ENCODE results near the gene TAF1B.

TAF1B gene

GRCh38 chr2:9843229-9844035, at the start of gene TAF1B:
Gene TAF1B (plus strand): TSS chr2:9843474. CDS start chr2:9843542, 68 bp downstream.
- Histone ChIP-seq H2AFZ (ENCODE audit: low read depth, low read length, severe bottlenecking) (peak within 1 kb of the TSS; percentile 85), H4K20me1 (ENCODE audit: low read depth, low read length) (peaks cover 5% of the 10 kb centered on the region; the same call in 1 of the 2 replicates), H3K36me3 (ENCODE audit: low read length) (peaks cover 17% of the 10 kb centered on the region; the same call in 1 of the 2 replicates), H3K9me3 (ENCODE audit: insufficient read depth, low read length) (no peaks in the 10 kb centered on the region), H3K4me3 (ENCODE audit: insufficient read depth, low read length, poor library complexity, severe bottlenecking) (peak within 1 kb of the TSS; percentile 89), H3K79me2 (ENCODE audit: insufficient read depth, low read length) (peaks cover 46% of the 10 kb centered on the region), H3K4me2 (ENCODE audit: low read depth, low read length, poor library complexity, severe bottlenecking) (peak within 1 kb of the TSS; percentile 88), H3K27ac (ENCODE audit: low read depth, low read length) (peak within 1 kb of the TSS; percentile 83), H3K9ac (ENCODE audit: low read length) (peak within 1 kb of the TSS; percentile 74), H3K9me2 (replicated peaks; ENCODE audit: insufficient read depth, low read length) (no peaks in the 10 kb centered on the region), H3K27me3 (ENCODE audit: low read length) (no peaks in the 10 kb centered on the region), H3F3A (ENCODE audit: insufficient read depth) (peaks cover 16% of the 10 kb centered on the region)
- TF ChIP-seq EZH2phosphoT487 (conservative IDR thresholded peaks at IDR 0.05; ENCODE audit: low read length) = no peak

- H3K27ac ChIP-seq (ENCODE audit: low read depth, low read length) = no peak overlapping the region
- H3K79me2 ChIP-seq (ENCODE audit: insufficient read depth, low read length) = no peaks in the 10 kb centered on the region
- no peak overlapping the region for H3K9ac ChIP-seq (ENCODE audit: low read length)
- H2AFZ ChIP-seq (ENCODE audit: low read depth, low read length, severe bottlenecking) = no peak overlapping the region
- no peaks in the 10 kb centered on the region for H3K9me2 ChIP-seq (replicated peaks; ENCODE audit: insufficient read depth, low read length)
- H3K9me3 ChIP-seq (ENCODE audit: insufficient read depth, low read length) = no peaks in the 10 kb centered on the region
- no peaks in the 10 kb centered on the region for H4K20me1 ChIP-seq (ENCODE audit: low read depth, low read length)
- no peaks in the 10 kb centered on the region for H3K27me3 ChIP-seq (ENCODE audit: low read length)
- H3K4me3 ChIP-seq (ENCODE audit: insufficient read depth, low read length, poor library complexity, severe bottlenecking) = no peak overlapping the region
- no peak for TF ChIP-seq EZH2phosphoT487 (conservative IDR thresholded peaks at IDR 0.05; ENCODE audit: low read length)
- TF ChIP-seq CTCF (IDR thresholded peaks at IDR 0.05; ENCODE audit: insufficient read depth, low read length, poor library complexity, severe bottlenecking) = no peak
- H3K36me3 ChIP-seq (ENCODE audit: low read length) = no peaks in the 10 kb centered on the region
- H3K4me2 ChIP-seq (ENCODE audit: low read depth, low read length, poor library complexity, severe bottlenecking) = no peak overlapping the region
- no peaks in the 10 kb centered on the region for H3F3A ChIP-seq (ENCODE audit: insufficient read depth)
Observed at GRCh38 chr2:9793918-9794717, 49.2 kb upstream of the TAF1B start.

DNA sequence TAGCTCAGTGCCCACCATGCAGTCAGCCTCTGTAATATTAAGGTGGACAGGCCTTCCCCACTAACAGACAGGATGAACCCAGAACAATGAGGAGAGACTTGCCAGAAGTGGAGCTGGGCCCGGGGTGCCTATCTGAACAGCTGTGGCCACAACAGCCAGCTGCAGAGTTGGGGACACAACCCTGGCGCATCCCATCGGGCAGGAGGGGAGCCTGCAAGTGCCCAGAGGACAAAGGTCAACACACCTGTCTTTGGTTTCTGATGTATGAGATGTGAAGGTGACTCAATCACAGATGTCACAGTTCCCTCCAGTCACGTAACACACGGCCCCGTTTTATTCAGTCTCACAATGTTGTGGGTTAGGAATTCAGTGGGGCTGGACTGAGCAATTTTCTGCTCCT, 48.2 kb upstream of the TAF1B start:
- no peak overlapping the region for H3K4me3 ChIP-seq (ENCODE audit: insufficient read depth, low read length, poor library complexity, severe bottlenecking)
- no peaks in the 10 kb centered on the region for H4K20me1 ChIP-seq (ENCODE audit: low read depth, low read length)
- H3K9me2 ChIP-seq (replicated peaks; ENCODE audit: insufficient read depth, low read length) = no peaks in the 10 kb centered on the region
- no peak overlapping the region for H3K4me2 ChIP-seq (ENCODE audit: low read depth, low read length, poor library complexity, severe bottlenecking)
- no peak overlapping the region for H2AFZ ChIP-seq (ENCODE audit: low read depth, low read length, severe bottlenecking)
- H3K27me3 ChIP-seq (ENCODE audit: low read length) = no peaks in the 10 kb centered on the region
- no peaks in the 10 kb centered on the region for H3K79me2 ChIP-seq (ENCODE audit: insufficient read depth, low read length)
- H3K36me3 ChIP-seq (ENCODE audit: low read length) = no peaks in the 10 kb centered on the region
- H3K9ac ChIP-seq (ENCODE audit: low read length) = no peak overlapping the region
- no peak overlapping the region for H3K27ac ChIP-seq (ENCODE audit: low read depth, low read length)
- H3F3A ChIP-seq (ENCODE audit: insufficient read depth) = no peaks in the 10 kb centered on the region
- no peaks in the 10 kb centered on the region for H3K9me3 ChIP-seq (ENCODE audit: insufficient read depth, low read length)
- TF ChIP-seq EZH2phosphoT487 (conservative IDR thresholded peaks at IDR 0.05; ENCODE audit: low read length) = no peak
- TF ChIP-seq CTCF (IDR thresholded peaks at IDR 0.05; ENCODE audit: insufficient read depth, low read length, poor library complexity, severe bottlenecking) = no peak

All from SU-DHL-6 (cell line).